ENCODE measurements around the gene LARP4. TPM values are rescaled to one million over a fixed set of nuclear protein-coding genes. Genes with fewer than 3 reads are reported as not detected.

The LARP4 gene
- total RNA-seq, 1 experiment from 2014 or later = 27.9 TPM

GRCh38 chr12:50523772-50524171 lies 123.1 kb downstream of the LARP4 start:
- DNase-seq (ENCODE audit: low read depth) = no peak

- no peak for DNase-seq (ENCODE audit: low read depth)
These were observed 123.9 kb downstream of the LARP4 start for GRCh38 chr12:50524621-50525020.

GRCh38 chr12:50525422-50525821 lies 124.7 kb downstream of the LARP4 start:
- DNase-seq (ENCODE audit: low read depth) = no peak

- no peak for DNase-seq (ENCODE audit: low read depth)
These were observed 126.7 kb downstream of the LARP4 start for GRCh38 chr12:50527359-50527726.

GRCh38 chr12:50528800-50529199 lies 128.1 kb downstream of the LARP4 start:
- DNase-seq (ENCODE audit: low read depth) = no peak

- DNase-seq (ENCODE audit: low read depth) = no peak
These were observed 128.7 kb downstream of the LARP4 start for GRCh38 chr12:50529345-50529744.

Other genes with a start within 250 kb of the LARP4 start
- 30.7 and 30.8 TPM in 2 replicates for gene CERS5, start 233.5 kb upstream of the LARP4 start, total RNA-seq (2014; rRNA removed)
- gene LIMA1, start 117.4 kb upstream of the LARP4 start, total RNA-seq (2014; rRNA removed) = 74.7 and 85.9 TPM in 2 replicates
- gene FAM186A, start 4.3 kb upstream of the LARP4 start, total RNA-seq (2014; rRNA removed) = not detected in 2 replicates
- 15.1 and 19.0 TPM in 2 replicates for gene DIP2B, start 104.1 kb downstream of the LARP4 start, total RNA-seq (2014; rRNA removed)